Gastrocnemius medialis (tissue), 4 donors: ENCODE data around the gene VKORC1L1. TPM values are rescaled to one million over a fixed set of nuclear protein-coding genes. Genes with fewer than 3 reads are reported as not detected.

Experiments used
- ATAC-seq, 2 donors: fragments of 150-250 bp; one replicate each; pipeline ENCODE4 v1.9.1; 2016
- DNase-seq, 2 donors: peaks; one replicate each; pipeline ENCODE4 v3.0.0-alpha.2; 2019
- H3K27ac ChIP-seq, 4 donors: fragments of 200-600 bp; sonication (generic); 1 replicate in 1 of 4; 2 replicates in 3 of 4; pipeline ENCODE4 v1.5.1; 2016 to 2018; ENCODE audit warnings: mild to moderate bottlenecking in 2 of 4, moderate library complexity in 1 of 4
- H3K27me3 ChIP-seq, 3 donors: fragments of 200-600 bp; sonication (generic) in 2 of 3; 1 replicate in 1 of 3; 2 replicates in 2 of 3; pipeline versions ENCODE4 v1.5.1 to v1.6.0; 2016 to 2019; ENCODE audit warnings: mild to moderate bottlenecking in 1 of 3, moderate library complexity in 1 of 3
- H3K36me3 ChIP-seq, 2 donors: fragments of 200-600 bp; sonication (generic) in 1 of 2; one replicate each; pipeline ENCODE4 v1.5.1; 2017 to 2018
- H3K4me1 ChIP-seq, 2 donors: fragments of 200-600 bp; sonication (generic) in 1 of 2; one replicate each; pipeline ENCODE4 v1.5.1; 2016 to 2017; ENCODE audit warnings: mild to moderate bottlenecking in 2 of 2
- H3K4me3 ChIP-seq, 4 donors: fragments of 200-600 bp; sonication (generic) in 3 of 4; 1 replicate in 1 of 4; 2 replicates in 3 of 4; pipeline ENCODE4 v1.5.1; 2016 to 2019; ENCODE audit warnings: mild to moderate bottlenecking in 2 of 4
- H3K9me3 ChIP-seq, 3 donors: fragments of 200-600 bp; sonication (generic) in 2 of 3; 1 replicate in 1 of 3; 2 replicates in 2 of 3; pipeline ENCODE4 v1.5.1; 2016 to 2019
- POLR2A ChIP-seq, 2 donors: fragments of 450-650 bp; IDR thresholded peaks; one replicate each; pipeline ENCODE4 v1.6.1; 2017; ENCODE audit warnings: antibody characterized with exemption in 2 of 2, mild to moderate bottlenecking in 2 of 2, moderate library complexity in 2 of 2
- in situ Hi-C, 4 donors: fragments of 200-750 bp; cut with MboI; loops; one replicate each; pipeline versions ENCODE4 v1.15.0 to v1.8.0; 2017; ENCODE audit warnings: low sequenced_read_pairs in 4 of 4
- intact Hi-C: fragments of 100-400 bp; cut with DNase I; formaldehyde crosslinking; loops from one replicate; pipeline ENCODE4 v1.15.1; 2023; ENCODE audit warnings: low total_unique reads
- total RNA-seq, 4 donors: library from RNA; depleted of rRNA; stranded (reverse); fragments of >200 nt; gene quantifications; one replicate each; pipeline versions ENCODE4 v1.1.0 to v1.2.3, GENCODE V29; 2016
- TF ChIP-seq, protein P1 (sequence below), 5 experiments: fragments of 450-650 bp in 3 of 5; fragments of 200-600 bp in 2 of 5; sonication (generic) in 2 of 5; IDR thresholded peaks in 4 of 5; conservative IDR thresholded peaks in 1 of 5; 1 replicate in 4 of 5; 2 replicates in 1 of 5; pipeline ENCODE4 v1.5.1; 2016 to 2019; ENCODE audit warnings: antibody characterized with exemption in 5 of 5, mild to moderate bottlenecking in 3 of 5, moderate library complexity in 3 of 5

Gene VKORC1L1
- total RNA-seq, 4 donors from 2014 or later, result 11.5 to 17.5 (median 14.9) TPM

DNA sequence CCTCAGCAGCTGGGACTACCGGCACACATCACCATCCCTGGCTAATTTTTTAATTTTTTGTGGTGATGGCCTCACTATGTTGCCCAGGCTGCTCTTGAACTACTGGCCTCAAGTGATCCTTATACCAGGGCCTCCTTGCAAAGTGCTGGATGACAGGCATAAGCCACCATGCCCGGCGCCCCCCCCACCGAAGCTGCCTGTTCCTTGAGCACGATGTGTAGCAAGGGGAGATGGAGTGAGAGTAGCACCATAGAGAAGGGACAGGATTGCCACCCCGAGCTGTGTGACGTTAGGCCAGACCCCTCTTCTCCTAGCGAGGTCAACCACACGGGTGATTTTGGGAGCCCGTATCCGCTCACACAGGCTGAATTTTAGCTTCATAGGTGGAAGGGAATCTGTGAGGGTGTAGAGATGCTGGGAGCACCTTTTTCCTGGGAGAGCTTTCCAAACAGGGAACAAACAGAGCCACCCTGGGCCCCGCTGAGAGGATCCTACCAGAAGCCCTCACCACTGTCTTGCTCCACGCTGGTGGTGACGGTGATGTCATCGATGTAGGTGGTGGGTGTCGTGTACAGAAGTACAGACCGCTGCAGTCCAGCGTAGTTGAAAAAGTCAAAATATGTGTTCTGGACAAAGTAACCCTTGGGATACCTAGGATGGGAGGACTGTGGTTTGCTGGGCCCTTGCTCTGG, 106.2 kb downstream of the VKORC1L1 start:
- Histone ChIP-seq H3K27ac (no peak overlapping the region), H3K36me3 (peaks cover 0 to 26% of the 10 kb centered on the region in 2 donors), H3K4me3 (no peak overlapping the region), H3K4me1 (peaks cover 15 to 19% of the 10 kb centered on the region in 2 donors), H3K9me3 (no peaks in the 10 kb centered on the region), H3K27me3 (no peaks in the 10 kb centered on the region)
- ATAC-seq, result no peak
- intact Hi-C loops (no loop called here), in situ Hi-C loops (loop anchor here in 3 of 4 donors (25.0 kb wide), 1 partner anchor 242 kb away; no protein-coding TSS in a partner anchor)
- TF ChIP-seq, protein P1, sequence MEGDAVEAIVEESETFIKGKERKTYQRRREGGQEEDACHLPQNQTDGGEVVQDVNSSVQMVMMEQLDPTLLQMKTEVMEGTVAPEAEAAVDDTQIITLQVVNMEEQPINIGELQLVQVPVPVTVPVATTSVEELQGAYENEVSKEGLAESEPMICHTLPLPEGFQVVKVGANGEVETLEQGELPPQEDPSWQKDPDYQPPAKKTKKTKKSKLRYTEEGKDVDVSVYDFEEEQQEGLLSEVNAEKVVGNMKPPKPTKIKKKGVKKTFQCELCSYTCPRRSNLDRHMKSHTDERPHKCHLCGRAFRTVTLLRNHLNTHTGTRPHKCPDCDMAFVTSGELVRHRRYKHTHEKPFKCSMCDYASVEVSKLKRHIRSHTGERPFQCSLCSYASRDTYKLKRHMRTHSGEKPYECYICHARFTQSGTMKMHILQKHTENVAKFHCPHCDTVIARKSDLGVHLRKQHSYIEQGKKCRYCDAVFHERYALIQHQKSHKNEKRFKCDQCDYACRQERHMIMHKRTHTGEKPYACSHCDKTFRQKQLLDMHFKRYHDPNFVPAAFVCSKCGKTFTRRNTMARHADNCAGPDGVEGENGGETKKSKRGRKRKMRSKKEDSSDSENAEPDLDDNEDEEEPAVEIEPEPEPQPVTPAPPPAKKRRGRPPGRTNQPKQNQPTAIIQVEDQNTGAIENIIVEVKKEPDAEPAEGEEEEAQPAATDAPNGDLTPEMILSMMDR (IDR thresholded peaks at IDR 0.05 in 4 of 5, conservative IDR thresholded peaks at IDR 0.05 in 1 of 5), result no peak
- no peak for TF ChIP-seq POLR2A (IDR thresholded peaks at IDR 0.05)
- no peak for DNase-seq

DNA sequence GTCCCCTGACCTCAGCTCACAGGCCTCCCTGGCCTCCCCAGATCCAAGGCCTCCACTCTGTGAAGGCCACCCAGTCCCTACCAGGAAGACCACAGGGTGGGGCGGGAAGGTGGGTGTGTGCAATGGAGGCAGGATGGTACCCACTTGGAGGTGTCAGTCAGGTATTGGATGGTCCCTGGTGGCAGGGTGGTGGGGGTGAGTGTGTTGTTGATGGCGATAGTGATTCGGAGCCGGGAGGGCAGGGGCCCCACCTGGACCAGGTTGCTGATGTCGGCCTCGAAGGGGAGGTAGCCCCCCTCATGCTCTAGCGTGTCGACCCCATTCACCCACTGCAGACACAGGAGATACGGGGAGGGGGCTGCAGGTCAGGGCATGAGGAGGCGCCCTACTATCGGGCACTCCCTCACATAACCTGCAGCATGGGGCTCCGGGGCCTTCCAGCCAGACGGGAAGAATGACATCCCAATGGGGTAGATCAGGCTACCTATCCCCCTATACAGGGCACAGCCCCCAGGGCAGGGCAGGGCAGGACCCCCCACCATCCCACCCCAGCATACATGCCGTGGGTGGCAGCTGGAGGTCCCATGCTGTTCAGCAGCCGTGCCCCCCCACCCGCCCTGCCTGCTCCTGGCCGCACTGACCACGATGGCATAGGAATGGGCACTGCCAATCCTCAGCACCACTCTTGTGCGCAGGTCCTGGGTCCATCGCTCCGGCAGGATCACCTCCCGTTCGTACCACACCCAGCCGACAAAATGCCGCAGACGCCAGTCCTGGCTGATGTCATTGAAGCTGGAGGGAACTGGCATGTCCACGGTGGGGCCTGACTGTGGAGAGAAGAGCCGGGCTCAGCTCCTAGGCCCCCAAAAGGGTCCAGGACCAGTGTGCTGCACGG, 107.0 kb downstream of the VKORC1L1 start:
- DNase-seq (no peak), ATAC-seq (no peak)
- Histone ChIP-seq H3K4me1 (peaks cover 15 to 19% of the 10 kb centered on the region in 2 donors), H3K4me3 (no peak overlapping the region), H3K27ac (peak overlapping the region; percentile 78 to 84 (median 82)), H3K36me3 (peaks cover 0 to 18% of the 10 kb centered on the region in 2 donors), H3K27me3 (no peaks in the 10 kb centered on the region), H3K9me3 (no peaks in the 10 kb centered on the region)
- intact Hi-C loops (loop anchor here (5.0 kb wide), 1 partner anchor 228 kb away; no protein-coding TSS in a partner anchor), in situ Hi-C loops (loop anchor here in 3 of 4 donors (25.0 kb wide), 1 partner anchor 243 kb away; no protein-coding TSS in a partner anchor)
- no peak for TF ChIP-seq POLR2A (IDR thresholded peaks at IDR 0.05)
- TF ChIP-seq, protein P1 (IDR thresholded peaks at IDR 0.05 in 4 of 5, conservative IDR thresholded peaks at IDR 0.05 in 1 of 5), result no peak

DNA sequence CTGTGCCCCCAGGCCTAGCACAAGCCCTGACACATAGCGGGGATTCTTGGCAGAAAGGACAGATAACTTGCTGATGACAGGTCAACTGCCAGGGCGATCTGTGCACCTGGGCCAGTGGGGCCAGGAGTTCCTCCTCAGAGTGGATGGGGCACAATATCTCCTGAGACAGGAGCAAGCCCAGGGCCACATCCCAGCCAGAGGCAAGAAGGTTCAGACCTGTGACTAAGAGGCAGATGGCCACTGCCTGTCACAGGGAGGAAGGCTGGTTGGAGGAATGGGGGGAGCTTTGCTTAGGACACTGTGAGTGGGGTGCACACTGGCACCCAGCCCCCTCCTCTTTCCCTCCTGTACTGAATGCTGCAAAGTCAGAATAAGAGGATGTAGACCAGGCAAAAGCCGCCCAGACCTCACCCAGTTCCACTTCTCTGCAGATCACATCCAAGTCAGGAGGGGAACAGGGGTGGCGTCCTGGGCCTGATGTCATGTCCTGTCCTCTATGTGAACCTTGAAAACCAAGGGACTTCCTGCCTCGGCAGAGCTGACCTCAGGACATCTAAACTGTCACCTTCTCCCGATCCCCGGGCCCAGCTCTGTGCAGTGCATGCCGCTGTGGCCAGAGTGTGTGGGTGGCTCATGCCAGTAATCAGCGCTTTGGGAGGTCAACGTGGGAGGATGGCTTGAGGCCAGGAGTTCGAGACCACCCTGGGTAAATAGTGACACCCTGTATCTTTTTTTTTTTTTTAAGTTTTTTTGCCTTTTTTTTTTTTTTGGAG, 107.8 kb downstream of the VKORC1L1 start:
- intact Hi-C loops, result loop anchor here (5.0 kb wide), 1 partner anchor 228 kb away; no protein-coding TSS in a partner anchor

More for the DNA sequence above, 107.8 kb downstream of the VKORC1L1 start:
- Histone ChIP-seq H3K27ac (peak overlapping the region; percentile 78 to 84 (median 82)), H3K9me3 (no peaks in the 10 kb centered on the region), H3K4me1 (peaks cover 15 to 19% of the 10 kb centered on the region in 2 donors), H3K4me3 (peak overlapping the region; percentile 89 to 98 (median 92)), H3K36me3 (peaks cover 0 to 15% of the 10 kb centered on the region in 2 donors), H3K27me3 (no peaks in the 10 kb centered on the region)
- peak; percentile 20 to 35 for ATAC-seq
- TF ChIP-seq, protein P1 (IDR thresholded peaks at IDR 0.05 in 4 of 5, conservative IDR thresholded peaks at IDR 0.05 in 1 of 5), result no peak
- TF ChIP-seq POLR2A (IDR thresholded peaks at IDR 0.05), result peak in 1 of 2 donors; percentile 18
- in situ Hi-C loops, result loop anchor here in 3 of 4 donors (25.0 kb wide), 1 partner anchor 243 kb away; no protein-coding TSS in a partner anchor
- DNase-seq, result peak; percentile 18 to 50
